Hippocampal formation (tissue), 2 donors: ENCODE measurements around the gene TMEM132E.
"Not testable (repeated sequence)": the region's sequence is repeated elsewhere in the genome, so short reads cannot be mapped to it uniquely, and the experiment has no call there.

Experiments used
- DNase-seq, 2 donors: peaks; one replicate each; lab custom pipeline; 2025; lab: John Stamatoyannopoulos, UW

The TMEM132E gene

GRCh38 chr17:34579017-34579946 lies at the start of gene TMEM132E:
TSS of gene TMEM132E (plus strand) at chr17:34579582. CDS start at chr17:34581077, 1,495 bp downstream.
- peak; percentile 72 for DNase-seq

- no peak for DNase-seq
These were observed 48.5 kb upstream of the TMEM132E start for GRCh38 chr17:34530918-34531317.

DNA sequence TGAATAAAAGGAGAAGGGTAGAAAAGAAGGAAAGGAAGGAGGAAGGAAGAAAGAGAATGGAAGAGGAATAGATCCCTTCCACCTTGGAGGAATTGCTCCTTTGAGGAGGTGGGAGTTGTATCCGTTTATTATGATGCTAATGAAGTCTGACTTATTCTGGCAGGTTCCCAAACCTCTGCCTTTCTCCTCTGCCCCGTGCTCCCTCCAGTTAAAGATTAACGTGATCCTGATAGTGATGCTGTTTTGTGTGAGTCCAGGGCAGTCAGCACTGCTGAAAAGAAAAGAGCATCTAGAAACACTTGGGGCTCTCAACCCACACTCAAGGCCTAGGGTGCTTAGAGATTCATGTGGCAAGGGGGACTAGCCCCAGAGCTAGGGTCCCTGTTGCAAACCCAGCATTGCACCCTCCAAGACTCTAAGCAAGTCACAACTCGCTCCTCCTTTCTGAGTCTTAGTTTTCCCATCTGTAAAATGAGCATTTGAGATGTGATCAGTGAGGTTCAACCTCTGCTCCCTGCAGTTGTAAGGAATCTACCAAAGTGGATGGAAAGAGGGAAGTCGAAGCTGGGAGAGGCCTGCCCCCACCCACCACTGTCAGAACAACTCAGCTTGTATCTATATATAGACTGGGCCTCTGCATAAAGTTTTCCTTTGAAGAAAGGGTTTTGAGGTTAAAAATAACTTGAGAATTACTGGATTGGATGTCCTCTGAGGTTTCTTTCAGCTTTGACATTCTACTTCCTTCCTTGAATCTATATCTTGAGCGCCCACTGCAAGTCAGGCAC lies 46.9 kb upstream of the TMEM132E start:
- DNase-seq: no peak

GRCh38 chr17:34533806-34534527 lies 45.4 kb upstream of the TMEM132E start:
- DNase-seq: no peak

GRCh38 chr17:34537445-34537844 lies 41.9 kb upstream of the TMEM132E start:
- DNase-seq: no peak

GRCh38 chr17:34538582-34538981 lies 40.8 kb upstream of the TMEM132E start:
- not testable (repeated sequence) for DNase-seq

DNA sequence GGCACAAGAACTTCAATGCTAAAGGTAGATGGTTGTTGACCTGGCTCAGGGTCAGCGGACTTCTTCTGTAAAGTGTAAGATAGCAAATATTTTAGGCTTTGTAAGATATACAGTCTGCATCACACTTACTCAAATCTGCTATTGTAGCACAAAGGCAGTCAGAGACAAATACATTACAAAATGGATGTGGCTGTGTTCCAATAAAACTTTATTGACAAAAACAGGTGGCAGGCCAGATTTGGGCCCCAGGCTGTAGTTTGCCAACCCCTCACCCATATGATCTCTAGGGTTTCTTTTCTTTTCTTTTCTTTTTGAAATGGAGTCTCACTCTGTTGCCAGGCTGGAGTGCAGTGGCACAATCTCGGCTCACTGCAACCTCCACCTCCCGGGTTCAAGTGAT lies 39.5 kb upstream of the TMEM132E start:
- DNase-seq: no peak

DNA sequence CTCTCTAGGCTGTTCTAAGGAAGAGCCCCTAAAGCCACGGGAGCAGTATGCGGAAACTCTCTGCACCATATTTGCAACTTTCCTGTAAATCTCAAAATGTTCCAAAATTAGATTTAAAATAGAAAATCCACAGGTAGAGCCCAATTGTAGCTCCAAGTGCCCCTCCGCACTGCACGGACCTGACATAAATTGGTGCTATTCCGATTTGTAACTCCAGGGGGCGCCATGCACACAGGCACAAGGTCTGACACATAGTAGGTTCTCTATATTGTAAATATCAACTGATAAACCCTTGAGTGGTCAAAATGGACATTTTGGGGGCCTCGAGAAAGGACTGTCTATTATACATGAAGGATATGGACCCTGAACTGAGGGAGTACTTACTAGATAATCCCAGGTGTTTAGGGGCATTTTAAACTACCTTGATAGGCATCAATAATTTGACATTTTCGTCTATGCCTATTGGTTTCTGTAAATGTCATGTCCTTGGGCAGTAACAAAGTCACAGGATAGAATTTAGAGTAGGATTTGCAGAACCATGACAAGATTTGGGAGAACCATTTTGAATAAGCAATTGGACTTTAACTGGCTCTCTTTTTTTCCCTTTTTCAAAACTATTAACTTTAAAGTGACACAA lies 36.6 kb upstream of the TMEM132E start:
- DNase-seq: peak in 1 of 2 donors; percentile 28

DNA sequence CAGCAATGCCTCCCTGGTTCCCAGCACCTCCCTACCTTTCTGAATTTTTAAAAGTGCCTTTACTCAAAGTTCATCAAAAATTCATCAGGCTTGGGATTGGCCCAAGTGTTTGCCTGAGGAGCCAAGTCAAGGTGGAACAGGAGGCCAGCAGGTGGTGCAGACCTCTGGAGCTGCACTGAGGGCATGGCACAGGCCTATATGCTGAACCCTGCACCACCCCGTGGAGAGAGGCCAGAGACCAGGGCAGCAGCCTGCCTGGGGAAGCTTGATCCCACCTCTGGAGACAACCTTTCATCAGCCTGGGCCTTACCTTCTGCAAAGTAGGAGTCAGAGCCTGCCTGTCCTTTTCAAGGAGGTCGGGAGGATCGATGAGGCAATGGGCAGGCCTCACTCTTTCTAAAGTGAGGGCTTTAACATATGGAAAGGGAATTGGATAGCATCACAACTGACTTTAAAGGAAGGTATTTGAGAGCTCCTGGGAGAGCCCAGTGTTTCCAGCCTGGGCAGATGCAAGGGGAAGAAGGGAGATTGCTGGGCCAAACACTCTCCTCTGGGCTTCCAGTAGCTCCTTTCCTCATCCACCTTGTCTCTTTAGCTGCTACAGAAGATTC lies 31.8 kb upstream of the TMEM132E start:
- no peak for DNase-seq

GRCh38 chr17:34549966-34550365 lies 29.4 kb upstream of the TMEM132E start:
- DNase-seq: no peak

- DNase-seq: no peak
These were observed 25.5 kb upstream of the TMEM132E start for GRCh38 chr17:34553907-34554306.

- no peak for DNase-seq
These were observed 23.0 kb upstream of the TMEM132E start for GRCh38 chr17:34556384-34556783.

- DNase-seq: no peak
These were observed 22.5 kb upstream of the TMEM132E start for GRCh38 chr17:34556931-34557330.

DNA sequence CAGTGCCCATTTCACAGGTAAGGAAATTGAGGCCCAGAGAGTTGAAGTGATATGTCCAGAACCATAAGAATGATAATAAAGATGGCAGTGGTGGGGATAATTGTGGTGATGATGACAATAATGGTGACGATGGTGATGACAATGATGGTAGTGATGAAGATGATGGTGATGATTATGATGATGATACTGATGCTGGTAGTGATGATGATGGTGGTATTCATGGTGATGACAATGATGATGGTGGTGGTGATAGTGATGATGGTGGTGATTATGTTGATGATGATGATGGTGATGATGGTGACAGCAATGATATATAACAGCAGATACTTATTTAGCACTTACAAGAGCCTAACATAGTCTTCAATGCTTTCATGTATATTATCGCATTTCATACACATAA lies 18.1 kb upstream of the TMEM132E start:
- no peak for DNase-seq

DNA sequence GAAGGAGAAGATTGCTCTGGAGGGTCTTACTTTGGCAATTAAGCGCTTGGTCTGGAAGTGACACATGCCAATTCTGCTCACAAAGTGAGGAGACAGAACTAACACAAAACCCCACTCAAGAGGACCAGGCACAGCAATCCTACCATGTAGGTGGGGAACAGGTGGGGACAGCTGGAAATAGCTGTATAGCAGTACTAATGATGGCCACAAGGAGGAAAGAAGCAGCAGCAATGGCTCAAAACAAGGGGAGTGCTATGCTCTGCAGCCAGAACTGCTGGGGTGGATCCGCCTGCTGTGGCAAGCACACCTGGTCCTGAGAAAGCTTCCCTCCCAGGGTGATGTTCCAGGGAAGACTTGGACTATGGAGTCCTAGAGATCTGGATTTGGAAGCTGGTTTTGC lies 17.0 kb upstream of the TMEM132E start:
- DNase-seq: no peak

- no peak for DNase-seq
These were observed 13.7 kb upstream of the TMEM132E start for GRCh38 chr17:34565713-34566112.

GRCh38 chr17:34566201-34566600 lies 13.2 kb upstream of the TMEM132E start:
- DNase-seq: no peak

DNA sequence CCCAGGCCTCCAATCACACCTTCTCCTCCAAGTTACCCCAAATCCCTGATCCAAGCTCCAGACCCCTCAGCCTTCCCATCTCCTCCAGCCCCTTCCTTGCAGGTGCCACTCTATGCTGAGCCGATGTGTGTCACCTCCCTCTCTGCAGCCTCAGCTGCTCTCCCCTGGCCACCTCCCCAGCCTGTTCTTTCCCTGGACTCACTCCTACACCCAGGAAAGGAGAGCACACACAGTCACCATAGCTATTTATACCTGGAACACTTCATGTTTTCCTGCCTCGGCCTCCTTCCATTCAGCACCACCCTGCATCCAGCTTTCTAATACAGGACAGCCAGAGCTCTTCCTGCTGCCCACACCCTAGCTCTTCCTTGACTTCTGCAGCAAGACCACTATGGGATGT lies 12.5 kb upstream of the TMEM132E start:
- DNase-seq: no peak

- no peak for DNase-seq
These were observed 11.5 kb upstream of the TMEM132E start for GRCh38 chr17:34567691-34568465.

- no peak for DNase-seq
These were observed 10.4 kb upstream of the TMEM132E start for GRCh38 chr17:34568953-34569352.

GRCh38 chr17:34569591-34569990 lies 9.8 kb upstream of the TMEM132E start:
- DNase-seq: no peak
